ENCODE data around the gene LTBP1. TPM values are rescaled to one million over a fixed set of nuclear protein-coding genes. Genes with fewer than 3 reads are reported as not detected.
A peak's percentile ranks its signal among the peaks of the same experiment; 100 is the strongest.
"Not testable (repeated sequence)": the region's sequence is repeated elsewhere in the genome, so short reads cannot be mapped to it uniquely, and the experiment has no call there.

LTBP1 gene
- total RNA-seq, 1 donor from 2014 or later, result 36.1 TPM

DNA sequence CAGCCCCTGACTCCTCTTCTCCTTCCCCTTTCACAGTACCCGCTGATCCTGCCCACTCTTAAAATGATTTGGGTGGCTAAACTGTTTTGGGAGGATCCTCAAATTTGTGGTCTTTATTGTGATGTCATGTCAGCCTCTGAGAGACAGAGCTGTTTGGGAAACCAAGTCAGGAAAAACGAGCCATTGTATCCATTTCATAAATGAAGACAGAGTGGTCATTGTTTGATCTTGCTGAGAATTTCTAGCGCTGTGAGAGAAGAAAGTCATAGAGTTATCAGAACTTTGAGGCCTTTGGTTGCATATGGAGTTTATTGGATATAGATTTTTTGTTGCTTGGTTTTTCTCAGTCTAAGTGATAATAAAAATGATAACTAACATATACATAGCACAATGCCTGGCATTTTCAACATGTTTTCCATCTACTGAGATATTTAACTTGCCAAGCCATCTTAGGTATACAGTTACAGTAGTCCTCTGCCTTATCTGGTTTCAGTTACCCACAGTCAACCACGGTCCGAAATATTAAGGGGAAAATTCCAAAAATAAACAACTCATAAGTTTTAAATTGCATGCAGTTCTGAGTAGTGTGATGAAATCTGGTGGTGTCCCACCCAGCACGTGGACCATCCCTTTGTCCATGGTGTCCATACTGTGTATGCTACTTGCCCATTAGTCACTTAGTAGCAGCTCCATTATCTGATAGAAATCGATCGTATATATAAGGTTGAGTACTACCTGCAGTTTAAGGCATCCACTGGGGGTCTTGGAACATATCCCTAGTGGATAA, 424.7 kb downstream of the LTBP1 start:
- DNase-seq (ENCODE audit: low read depth in 2 of 2), result no peak

DNA sequence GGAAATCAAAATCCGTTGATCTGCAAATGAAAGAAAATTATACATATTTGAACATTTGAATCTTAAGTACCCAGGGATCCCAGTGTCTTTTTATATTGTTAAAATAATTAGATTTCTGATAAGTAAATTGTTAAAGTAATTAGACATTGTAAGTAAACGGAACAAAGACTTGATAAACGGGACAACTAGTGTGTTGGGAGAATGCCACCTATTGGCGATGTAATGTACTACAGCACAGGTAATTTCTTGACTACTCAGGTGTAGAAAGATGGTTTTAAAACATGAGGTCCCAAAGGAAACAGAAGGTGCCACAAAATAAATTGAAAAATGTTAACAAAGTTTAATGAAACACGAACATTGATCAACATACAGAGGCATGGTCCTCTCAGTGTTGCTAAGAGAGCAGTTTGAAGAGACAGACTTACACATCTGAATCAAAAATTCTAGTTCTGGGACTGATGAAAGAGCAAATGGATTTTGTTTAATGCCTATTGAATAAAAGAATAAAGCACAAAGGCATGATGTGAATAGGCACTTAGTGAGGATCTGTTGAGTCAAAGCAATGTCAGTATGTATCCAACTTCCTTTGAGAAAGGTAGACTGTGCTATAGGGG, 426.3 kb downstream of the LTBP1 start:
- peak; percentile 75 to 81 for DNase-seq (ENCODE audit: low read depth in 2 of 2)

DNA sequence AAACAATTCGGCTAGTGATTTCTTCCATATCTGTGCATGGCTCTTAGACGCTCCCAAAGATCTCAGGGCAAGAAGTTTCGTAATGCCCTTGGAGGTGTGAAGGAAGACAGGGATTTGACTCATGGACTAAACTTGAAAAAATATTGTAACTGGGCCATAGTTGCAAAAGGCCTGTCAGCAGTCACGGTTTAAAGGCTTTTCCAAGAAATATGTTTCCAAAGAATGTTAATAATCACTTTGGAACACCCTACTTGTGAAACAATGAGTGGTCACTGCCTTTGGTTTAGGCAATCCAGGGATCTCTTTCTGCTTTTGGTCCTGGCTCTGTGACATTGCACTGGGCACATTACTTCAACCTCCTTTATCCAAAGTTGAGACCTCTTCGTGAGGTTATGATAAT, 427.2 kb downstream of the LTBP1 start:
- no peak for DNase-seq (ENCODE audit: low read depth in 2 of 2)

DNA sequence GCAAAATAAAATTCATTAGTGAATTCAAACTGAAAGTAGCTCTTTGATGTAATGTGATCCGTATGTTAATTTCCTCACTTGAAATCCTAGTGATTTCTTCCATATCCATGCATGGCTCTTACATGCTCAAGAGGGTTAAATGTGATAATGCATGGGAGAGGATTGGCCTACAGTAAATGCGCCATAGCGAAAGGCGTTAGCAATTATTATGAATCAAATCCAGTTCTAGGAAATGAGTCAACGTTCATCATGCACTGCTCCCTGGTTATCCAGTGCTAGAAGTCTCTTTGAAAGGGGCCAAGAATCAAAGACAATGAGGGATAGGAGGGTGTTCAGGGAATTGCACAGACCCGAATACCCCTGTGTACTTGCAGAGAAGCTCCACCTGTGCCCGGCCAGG, 428.3 kb downstream of the LTBP1 start:
- DNase-seq (ENCODE audit: low read depth in 2 of 2), result peak; percentile 31 to 90

DNA sequence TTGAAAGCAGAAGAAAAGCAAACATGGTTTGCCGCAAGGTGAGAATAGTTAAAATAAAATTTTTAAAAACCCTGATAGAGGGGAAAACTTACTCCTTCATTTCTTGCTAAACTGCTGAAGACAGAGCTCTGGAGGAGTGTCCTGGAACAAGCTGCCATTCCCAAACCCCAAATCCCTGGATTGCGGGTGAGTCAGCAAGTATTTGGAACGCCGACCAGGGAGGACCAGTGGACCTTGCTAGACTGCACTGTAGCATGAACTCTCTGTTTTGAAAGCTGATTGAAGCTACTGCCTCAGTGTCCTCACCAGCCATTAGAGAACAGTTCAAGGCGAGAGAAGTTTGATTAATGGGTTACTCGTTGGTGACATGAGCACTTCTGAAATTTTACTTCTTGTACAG, 430.3 kb downstream of the LTBP1 start:
- no peak for DNase-seq (ENCODE audit: low read depth in 2 of 2)

DNA sequence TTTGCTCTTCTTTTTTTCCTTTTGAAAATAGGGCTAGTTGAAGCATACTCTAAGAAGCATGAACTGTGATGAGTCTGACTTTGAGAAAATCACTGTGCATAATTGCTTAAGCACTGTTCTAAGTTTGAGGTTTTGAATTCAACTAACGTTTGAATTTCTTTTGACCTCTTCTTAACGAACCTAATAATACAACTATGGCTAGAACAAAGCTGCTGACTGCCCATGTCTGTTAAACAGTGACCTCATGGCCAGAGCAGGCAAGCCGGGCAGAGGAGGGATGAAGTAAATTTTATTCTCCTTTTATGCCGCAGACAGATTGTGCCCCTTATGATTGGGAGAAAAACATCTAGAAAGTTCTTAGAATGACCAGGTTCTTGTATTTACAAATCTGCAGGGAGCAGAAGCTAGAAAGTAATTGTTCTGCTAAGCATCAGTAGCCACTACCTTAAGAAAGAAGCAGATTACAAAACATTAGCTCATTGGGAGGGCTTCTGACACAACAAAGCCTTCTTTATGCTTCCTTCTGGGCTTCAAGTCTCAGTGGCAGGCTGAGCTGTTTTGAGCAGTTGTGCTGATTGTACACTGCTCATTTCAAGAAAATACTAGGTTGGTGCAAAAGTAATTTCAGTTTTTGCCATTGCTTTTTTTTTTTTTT, 431.9 kb downstream of the LTBP1 start:
- DNase-seq (ENCODE audit: low read depth in 2 of 2), result no peak

DNA sequence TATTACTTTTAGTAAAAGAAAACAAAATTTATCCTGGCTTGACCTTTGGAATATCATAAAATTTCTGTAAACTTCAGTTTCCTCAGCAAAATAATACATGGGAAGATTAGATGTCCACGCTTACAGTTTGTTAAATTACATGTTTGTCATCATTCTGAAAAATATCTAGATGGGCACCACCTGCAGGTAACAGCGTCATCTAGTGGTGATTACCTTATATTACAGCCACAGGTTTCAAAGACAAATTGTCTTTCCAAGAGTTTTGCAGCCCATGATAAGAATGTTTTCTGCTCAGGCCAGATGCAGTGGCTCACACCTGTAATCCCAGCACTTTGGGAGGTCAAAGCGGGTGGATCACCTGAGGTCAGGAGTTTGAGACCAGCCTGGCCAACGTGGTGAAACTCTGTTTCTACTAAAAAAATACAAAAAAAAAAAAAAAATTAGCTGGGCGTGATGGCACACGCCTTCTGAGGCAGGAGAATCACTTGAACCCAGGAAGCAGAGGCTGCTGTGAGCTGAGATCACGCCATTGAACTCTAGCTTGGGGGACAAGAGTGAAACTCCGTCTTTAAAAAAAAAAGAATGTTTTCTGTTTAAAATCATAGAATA, 433.4 kb downstream of the LTBP1 start:
- DNase-seq (ENCODE audit: low read depth in 2 of 2), result peak; percentile 12 to 20

DNA sequence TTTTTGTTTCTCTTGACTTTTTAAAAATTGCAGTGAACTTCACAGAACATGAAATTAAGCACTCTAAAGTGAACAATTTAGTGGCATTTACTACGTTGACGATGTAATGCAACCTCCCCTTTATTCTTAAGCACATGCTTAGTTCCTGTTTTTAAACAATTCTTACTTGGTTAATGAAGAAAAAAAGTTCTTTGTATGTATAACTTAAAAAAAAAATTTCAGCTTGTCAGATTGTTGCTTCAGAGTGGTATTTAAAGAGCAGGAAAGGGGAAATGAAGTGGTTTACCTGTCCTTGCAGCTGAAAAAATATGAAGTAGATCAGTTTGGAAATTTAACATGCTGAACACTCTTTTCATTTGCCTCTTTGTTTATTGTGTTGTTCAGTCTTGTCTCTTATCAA, 434.0 kb downstream of the LTBP1 start:
- DNase-seq (ENCODE audit: low read depth in 2 of 2), result peak in 1 of 2 donors; percentile 40

DNA sequence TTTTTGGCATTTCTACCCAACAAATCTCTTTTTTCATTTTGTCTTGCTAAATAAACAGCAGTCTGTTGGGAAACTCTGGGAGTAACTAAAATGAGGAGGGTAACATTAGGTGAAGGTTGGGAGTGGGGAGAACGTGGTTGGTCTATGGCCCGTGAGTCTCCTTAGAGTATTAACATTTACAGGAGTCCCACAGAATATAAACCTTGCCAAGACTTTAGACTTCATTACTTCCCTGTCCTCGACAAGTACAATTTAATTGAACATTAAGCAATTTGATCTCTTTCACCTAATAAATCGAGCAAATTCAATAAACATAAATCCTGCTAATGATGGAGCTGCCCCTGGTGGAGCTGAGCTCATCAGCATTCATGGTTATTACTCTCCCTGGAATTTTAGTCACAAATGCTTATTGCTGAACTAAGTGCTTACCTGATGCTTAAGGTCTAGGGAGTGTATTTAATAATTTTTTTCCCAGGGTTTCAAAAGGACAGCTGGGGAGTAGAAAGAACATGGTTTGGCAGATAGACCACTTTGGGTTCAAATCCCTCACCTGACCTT, 434.6 kb downstream of the LTBP1 start:
- DNase-seq (ENCODE audit: low read depth in 2 of 2), result no peak

DNA sequence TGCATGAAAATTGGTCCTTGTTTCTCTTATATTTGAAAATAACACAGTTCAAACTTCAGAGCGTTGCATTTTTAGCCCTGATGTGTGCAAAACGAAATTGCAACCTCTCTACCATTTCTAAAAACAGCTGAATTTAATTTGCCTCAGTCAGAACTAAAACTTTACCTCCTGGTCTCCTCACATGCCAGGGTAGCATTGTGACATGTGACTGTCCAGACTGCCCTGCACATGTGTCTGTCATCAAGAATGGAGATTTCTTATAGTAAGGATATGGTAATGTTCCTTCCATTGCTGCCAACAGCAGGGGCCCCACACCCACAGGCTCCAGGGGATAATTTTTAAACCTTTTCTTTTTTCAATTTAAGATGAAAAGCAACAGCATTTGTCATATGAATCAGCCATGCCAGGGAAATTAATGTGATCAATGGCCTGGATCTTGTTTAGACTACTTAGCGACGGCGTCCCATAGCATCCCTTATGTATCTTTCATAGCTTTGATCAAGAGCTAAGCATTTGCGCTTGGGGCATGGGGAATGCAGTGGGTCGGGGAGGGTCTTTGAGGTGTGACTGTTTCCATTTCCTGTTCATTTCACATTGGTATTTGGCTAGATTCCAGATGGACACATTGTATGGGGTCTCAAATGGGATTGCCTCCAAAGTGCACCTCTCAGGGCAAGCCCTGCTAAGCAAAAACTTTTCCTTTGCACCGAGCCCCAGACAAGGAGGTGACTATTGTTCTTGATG, 437.3 kb downstream of the LTBP1 start:
- no peak for DNase-seq (ENCODE audit: low read depth in 2 of 2)

DNA sequence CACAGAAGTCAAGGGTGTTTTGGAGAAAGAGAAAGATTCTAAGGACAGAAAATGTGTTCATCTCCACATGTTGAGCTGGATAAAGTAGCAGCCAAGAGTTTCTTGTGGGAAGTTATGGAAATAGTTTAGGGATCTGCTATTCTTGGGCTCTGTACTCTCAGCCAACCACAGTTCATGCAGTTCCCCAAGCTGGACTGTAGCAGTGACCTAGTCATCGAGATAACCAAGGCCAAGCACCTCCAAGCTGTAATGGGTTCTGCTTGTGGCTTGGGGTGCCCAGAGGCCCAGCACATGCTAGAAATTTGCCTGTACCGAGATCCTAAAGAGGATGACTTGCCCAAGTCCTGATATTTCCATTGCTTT, 437.8 kb downstream of the LTBP1 start:
- no peak for DNase-seq (ENCODE audit: low read depth in 2 of 2)

DNA sequence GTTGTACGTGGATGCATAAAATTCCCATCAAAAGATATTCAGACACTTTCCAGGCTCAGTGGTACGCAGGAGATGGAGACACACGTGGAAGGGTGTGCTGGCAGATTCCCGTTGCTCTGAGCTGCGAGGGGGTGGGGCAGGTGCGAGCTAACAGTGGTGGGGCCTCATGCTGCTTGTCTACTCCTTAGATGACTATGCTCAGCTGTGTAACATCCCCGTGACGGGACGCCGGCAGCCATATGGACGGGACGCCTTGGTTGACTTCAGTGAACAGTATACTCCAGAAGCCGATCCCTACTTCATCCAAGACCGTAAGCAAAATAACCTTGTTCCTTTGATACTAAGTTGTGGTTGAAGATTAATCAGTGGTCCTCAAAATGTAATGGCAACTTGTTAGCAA, 442.2 kb downstream of the LTBP1 start:
- DNase-seq (ENCODE audit: low read depth in 2 of 2), result no peak

DNA sequence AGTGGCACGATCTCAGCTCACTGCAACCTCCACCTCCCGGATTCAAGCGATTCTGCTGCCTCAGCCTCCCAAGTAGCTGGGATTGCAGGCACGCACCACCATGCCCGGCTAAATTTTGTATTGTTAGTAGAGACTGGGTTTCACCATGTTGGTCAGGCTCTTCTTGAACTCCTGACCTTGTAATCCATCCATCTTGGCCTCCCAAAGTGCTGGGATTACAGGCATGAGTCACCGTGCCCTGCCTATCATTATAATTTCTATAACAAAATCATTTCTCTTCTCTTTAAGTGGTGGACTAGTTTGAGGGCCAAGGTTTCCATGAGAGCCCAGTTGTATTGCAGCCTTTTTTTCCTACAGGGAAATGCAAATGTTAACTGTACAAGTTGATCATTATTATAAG, 442.9 kb downstream of the LTBP1 start:
- not testable (repeated sequence) for DNase-seq (ENCODE audit: low read depth in 2 of 2)

DNA sequence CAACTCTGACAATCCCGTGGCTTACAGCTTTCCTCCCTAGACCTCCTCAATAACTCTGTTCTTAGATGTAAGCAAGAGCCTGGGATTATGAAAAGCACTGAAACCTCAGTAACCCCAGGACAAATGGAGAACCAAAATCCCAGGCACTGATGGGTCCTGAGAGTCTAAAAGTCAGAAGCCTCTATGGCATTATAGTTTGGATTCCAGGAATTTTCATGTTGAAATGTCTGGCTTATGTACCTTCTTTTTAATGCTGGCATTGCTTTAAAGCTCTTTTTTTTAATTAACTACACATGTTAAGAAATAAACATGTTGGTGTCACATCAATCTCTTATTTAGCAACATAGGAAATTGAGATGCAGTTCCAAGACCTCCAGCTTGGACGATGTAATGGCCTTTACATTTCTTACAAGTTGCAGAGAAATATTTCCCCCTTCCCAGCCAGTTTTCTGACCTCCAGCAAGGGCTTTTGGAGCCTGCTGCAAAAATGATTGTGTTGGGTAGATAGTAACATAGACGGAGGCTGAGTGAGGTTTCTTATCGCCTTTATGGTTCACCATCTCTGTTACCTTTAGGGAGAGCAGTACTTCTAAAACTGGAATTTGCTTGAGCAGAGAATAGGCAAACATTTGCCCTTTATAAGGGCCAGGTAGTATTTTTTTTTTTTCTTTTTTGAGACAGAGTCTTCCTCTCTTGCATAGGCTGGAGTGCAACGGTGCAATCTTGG, 444.9 kb downstream of the LTBP1 start:
- no peak for DNase-seq (ENCODE audit: low read depth in 2 of 2)

DNA sequence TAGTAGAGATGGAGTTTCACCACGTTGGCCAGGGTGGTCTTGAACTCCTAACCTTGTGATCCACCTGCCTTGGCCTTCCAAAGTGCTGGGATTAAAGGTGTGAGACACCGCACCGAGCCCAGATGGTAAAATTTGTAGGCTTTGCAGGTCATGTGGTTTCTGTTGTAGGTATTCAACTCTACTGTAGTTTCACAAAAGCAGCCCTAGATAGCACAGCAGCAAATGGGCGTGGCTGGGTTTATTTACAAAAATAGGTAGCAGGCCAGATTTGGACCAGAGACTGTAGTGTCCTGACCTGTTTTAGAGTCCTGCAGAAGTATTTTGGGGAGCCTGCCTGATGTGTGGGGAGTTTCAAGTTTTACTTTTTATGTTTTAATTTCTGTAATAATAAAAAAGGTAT, 445.6 kb downstream of the LTBP1 start:
- no peak for DNase-seq (ENCODE audit: low read depth in 2 of 2)

DNA sequence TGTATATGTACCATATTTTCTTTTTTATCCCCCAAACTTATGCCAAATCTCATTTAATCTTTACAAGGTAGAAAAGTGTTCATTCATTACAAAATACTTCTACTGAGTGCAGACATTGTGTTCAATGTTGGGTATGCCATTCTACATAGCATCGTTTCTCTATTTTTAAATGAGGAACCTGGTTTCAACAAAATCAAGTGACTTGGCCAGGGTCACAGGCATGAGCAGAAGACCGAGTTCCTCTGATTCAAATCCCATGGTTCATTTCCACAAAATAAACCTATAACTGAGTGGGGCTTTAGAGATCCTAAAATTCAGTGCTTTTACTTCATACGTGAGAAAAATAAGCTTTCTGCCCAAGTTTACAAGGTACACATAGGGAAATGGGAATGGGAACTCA, 448.3 kb downstream of the LTBP1 start:
- no peak for DNase-seq (ENCODE audit: low read depth in 2 of 2)

DNA sequence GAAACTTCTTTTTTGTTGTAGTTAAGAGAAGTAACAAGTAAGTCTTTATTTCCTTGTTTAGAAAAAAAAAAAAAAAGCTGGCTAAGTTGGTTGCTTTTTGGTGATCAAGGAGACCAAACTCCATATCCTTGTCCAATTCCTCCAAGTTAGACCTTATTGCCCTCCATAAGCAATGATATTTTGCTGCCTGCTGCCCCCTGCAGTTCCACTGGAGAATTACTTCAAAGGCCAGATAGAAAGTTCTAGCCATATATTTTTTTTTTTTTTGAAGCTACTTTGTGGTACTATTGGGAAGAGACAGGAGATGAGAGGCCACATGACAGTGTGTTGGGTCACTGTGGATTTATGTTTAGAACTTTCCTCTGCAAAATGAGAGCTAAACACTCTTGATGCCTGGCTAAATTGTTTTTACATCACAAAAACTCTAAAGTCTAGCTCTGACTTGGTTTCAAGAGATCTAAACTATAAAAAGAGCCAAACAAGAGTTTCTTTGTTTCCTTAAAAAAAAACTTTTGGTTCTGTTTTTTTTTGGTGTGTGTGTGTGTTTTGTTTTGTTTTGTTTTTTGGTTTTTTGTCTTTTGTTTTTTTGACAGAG, 449.0 kb downstream of the LTBP1 start:
- DNase-seq (ENCODE audit: low read depth in 2 of 2), result peak; percentile 66 to 75

DNA sequence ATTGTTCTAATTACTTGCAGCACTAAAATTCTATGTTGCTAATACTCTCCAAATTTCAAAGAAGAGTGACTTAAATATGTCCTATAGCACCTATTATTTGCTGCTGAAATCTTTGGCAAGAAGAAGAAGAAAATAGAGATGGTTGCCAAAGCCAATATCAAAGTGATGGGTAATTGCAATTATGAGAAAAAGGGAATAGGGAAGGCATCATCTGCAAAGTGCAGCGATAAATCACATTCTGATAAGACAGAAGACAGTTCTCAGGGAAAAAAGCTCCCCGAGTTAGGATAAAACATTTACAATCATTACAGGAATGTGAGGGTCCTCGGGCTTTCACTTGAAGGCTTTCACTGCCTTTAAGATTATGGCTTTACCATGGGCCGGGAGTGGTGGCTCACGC, 457.6 kb downstream of the LTBP1 start:
- no peak for DNase-seq (ENCODE audit: low read depth in 2 of 2)

DNA sequence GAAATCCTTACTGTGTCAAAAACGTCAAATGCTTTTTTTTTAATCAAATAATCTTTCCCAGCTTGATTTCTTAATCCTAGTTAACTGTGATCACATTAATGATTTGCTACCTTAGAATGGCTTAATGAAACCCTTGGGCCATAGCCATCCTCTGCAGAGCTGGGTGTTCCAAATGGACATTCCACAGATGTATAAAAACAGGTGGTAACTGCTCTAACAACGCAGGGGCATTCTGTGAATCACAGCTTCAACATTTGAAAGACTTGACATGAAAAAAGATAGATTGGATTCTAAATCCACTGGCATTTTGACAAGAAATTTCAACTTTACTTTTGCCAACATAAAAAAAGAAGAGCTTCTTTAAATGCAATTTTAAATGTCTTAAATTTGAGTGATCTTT, 459.9 kb downstream of the LTBP1 start:
- no peak for DNase-seq (ENCODE audit: low read depth in 2 of 2)

DNA sequence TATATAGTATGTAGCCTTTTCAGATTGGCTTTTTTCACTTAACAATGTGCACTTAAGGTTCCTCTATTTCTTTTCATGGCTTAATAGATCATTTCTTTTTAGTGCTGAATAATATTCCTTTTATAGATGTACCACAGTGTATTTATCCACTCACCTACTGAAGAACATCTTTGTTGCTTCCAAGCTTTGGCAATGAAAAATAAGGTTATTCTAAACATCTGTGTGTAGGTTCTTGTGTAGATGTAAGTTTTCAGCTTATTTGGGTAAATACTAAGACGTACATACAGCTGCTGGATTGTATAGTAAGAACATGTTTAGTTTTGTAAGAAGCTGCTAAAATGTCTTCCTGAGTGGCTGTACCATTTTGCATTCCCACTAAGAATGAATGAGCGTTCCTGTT, 461.4 kb downstream of the LTBP1 start:
- DNase-seq (ENCODE audit: low read depth in 2 of 2), result no peak

Measured in lung microvascular endothelial cell (primary cell).